Pancreas (tissue), 10 donors: ENCODE data around the gene CARS1. TPM values are rescaled to one million over a fixed set of nuclear protein-coding genes. Genes with fewer than 3 reads are reported as not detected.

ENCODE experiments used
- ATAC-seq, 4 donors: fragments of 200-7000 bp; cut with Tn5 transposase; one replicate each; pipeline versions ENCODE4 v1.8.0 to v1.9.1; 2020; ENCODE audit warnings: mild to moderate bottlenecking in 4 of 4, moderate library complexity in 4 of 4
- DNase-seq, 6 donors: peaks; one replicate each; pipeline ENCODE4 v3.0.0-alpha.2; 2020
- FAIRE-seq: peaks from 2 replicates; lab custom pipeline; 2012; peaks lifted over from hg19 to GRCh38; lab: Jason Lieb, UNC
- H3K27ac ChIP-seq, 4 donors: fragments of 200-600 bp; sonication (generic); 1 replicate in 3 of 4; 2 replicates in 1 of 4; pipeline versions ENCODE4 v1.5.0 to v1.8.0; 2020
- H3K27me3 ChIP-seq, 4 donors: fragments of 200-600 bp; one replicate each; pipeline ENCODE4 v1.8.0; 2021
- H3K36me3 ChIP-seq, 3 donors: fragments of 200-600 bp; sonication (generic) in 1 of 3; one replicate each; pipeline versions ENCODE4 v1.5.0 to v1.8.0; 2020 to 2021
- H3K4me1 ChIP-seq, 3 donors: fragments of 200-600 bp; one replicate each; pipeline ENCODE4 v1.8.0; 2021
- H3K4me3 ChIP-seq, 4 donors: fragments of 200-600 bp; sonication (generic) in 2 of 4; one replicate each; pipeline versions ENCODE4 v1.5.0 to v1.8.0; 2020 to 2021
- H3K9me3 ChIP-seq, 4 donors: fragments of 200-600 bp; one replicate each; pipeline ENCODE4 v1.8.0; 2021
- CTCF ChIP-seq, 4 donors: fragments of 200-600 bp; sonication (generic) in 3 of 4; IDR thresholded peaks; one replicate each; pipeline versions ENCODE4 v1.5.0 to v1.8.0; 2021; ENCODE audit warnings: antibody characterized with exemption in 4 of 4
- WGBS, 2 donors: extraction: QIAGEN DNeasy Blood & Tissue Kit; methylation state at CpG; one replicate each; pipeline ENCODE4 v1.1.7; 2013; 5-methylcytosine and 5-hydroxymethylcytosine counted together
- intact Hi-C, 3 donors: fragments of 100-400 bp; cut with DNase I; formaldehyde crosslinking; loops; one replicate each; pipeline versions ENCODE4 v1.11.1 to v1.14.2; 2022
- polyA plus RNA-seq, 2 donors: library from polyadenylated mRNA; stranded (reverse); fragments of 200-250 nt; gene quantifications; one replicate each; pipeline ENCODE4 v1.2.3, GENCODE V29; 2013
- total RNA-seq, 6 donors: library from RNA; stranded (reverse); fragmentation: NEBNext Ultra II Directional in 4 of 6; extraction: Animal tissue kit (Norgen Biotek cat#: 25700) in 4 of 6; gene quantifications; one replicate each; pipeline versions ENCODE4 v1.2.1 to v1.2.4, GENCODE V29; 2021 to 2023
- donor health status: healthy with polysubstance abuse.
- donor health status: DM: no; HTN: no; CAD: no; lungs with moderate emphysema.
- donor health status: DM: no; HTN: no; CAD: no.
- donor health status: control.
- donor health status: control.
- donor health status: Bipolar disorder and iron deficiency.
- donor health status: DM: yes; HTN: yes; CAD: no.
- donor health status: DM: no; HTN: no; CAD: no.
- donor health status: DM: no; HTN: no; CAD: no.
- donor health status: DM: yes; HTN: yes; CAD: no.

CARS1 gene
- total and polyA plus RNA-seq, 8 donors, result 14.8 to 65.0 (median 19.8) TPM

- TF ChIP-seq CTCF (IDR thresholded peaks at IDR 0.05), result no peak
- H3K27ac ChIP-seq, result no peak overlapping the region
- ATAC-seq (no peak), FAIRE-seq (no peak), DNase-seq (no peak)
- peaks cover 0 to 11% (median 11%) of the 10 kb centered on the region in 3 donors for H3K4me1 ChIP-seq
- H3K4me3 ChIP-seq, result no peak overlapping the region
- WGBS, 2 donors, result 95 to 96% methylated on average over 10 of the region's 10 CpGs
- H3K9me3 ChIP-seq, result no peaks in the 10 kb centered on the region
- intact Hi-C loops, result no loop called here
- H3K36me3 ChIP-seq, result peaks cover 0 to 35% (median 0%) of the 10 kb centered on the region in 3 donors
- no peaks in the 10 kb centered on the region for H3K27me3 ChIP-seq
Measured at GRCh38 chr11:3004481-3004880, 52.7 kb downstream of the CARS1 start.

GRCh38 chr11:3003396-3004231, 53.6 kb downstream of the CARS1 start:
- FAIRE-seq (no peak), ATAC-seq (no peak), DNase-seq (no peak)
- no peaks in the 10 kb centered on the region for H3K9me3 ChIP-seq
- intact Hi-C loops, result no loop called here
- TF ChIP-seq CTCF (IDR thresholded peaks at IDR 0.05), result no peak
- peaks cover 0 to 13% (median 11%) of the 10 kb centered on the region in 3 donors for H3K4me1 ChIP-seq
- no peaks in the 10 kb centered on the region for H3K27me3 ChIP-seq
- no peak overlapping the region for H3K4me3 ChIP-seq
- WGBS, 2 donors, result 88% methylated on average over 12 of the region's 12 CpGs
- H3K36me3 ChIP-seq, result peaks cover 0 to 34% (median 0%) of the 10 kb centered on the region in 3 donors
- H3K27ac ChIP-seq, result no peak overlapping the region

GRCh38 chr11:3002871-3003270, 54.4 kb downstream of the CARS1 start:
- TF ChIP-seq CTCF (IDR thresholded peaks at IDR 0.05), result no peak
- H3K4me1 ChIP-seq, result peaks cover under 1 to 16% (median 13%) of the 10 kb centered on the region in 3 donors
- no peaks in the 10 kb centered on the region for H3K9me3 ChIP-seq
- no peak for ATAC-seq
- intact Hi-C loops, result no loop called here
- H3K36me3 ChIP-seq, result peaks cover 0 to 34% (median 0%) of the 10 kb centered on the region in 3 donors
- FAIRE-seq, result no peak
- WGBS, 2 donors, result 91 to 93% methylated on average over 8 of the region's 8 CpGs
- H3K27me3 ChIP-seq, result no peaks in the 10 kb centered on the region
- DNase-seq, result peak in 1 of 6 donors; percentile 43
- H3K27ac ChIP-seq, result no peak overlapping the region
- H3K4me3 ChIP-seq, result no peak overlapping the region

- 93 to 94% methylated on average over 8 of the region's 8 CpGs for WGBS, 2 donors
- no peaks in the 10 kb centered on the region for H3K27me3 ChIP-seq
- peaks cover 5 to 20% (median 18%) of the 10 kb centered on the region in 3 donors for H3K4me1 ChIP-seq
- H3K36me3 ChIP-seq, result peaks cover 0 to 34% (median 0%) of the 10 kb centered on the region in 3 donors
- peak overlapping the region in 1 of 4 donors; percentile 60 for H3K27ac ChIP-seq
- intact Hi-C loops, result no loop called here
- TF ChIP-seq CTCF (IDR thresholded peaks at IDR 0.05), result no peak
- no peak overlapping the region for H3K4me3 ChIP-seq
- H3K9me3 ChIP-seq, result no peaks in the 10 kb centered on the region
- FAIRE-seq, result no peak
- DNase-seq, result peak in 1 of 6 donors; percentile 50
- ATAC-seq, result no peak
Measured at GRCh38 chr11:3002351-3002861, 54.8 kb downstream of the CARS1 start.
